K562 (cell line): ENCODE data around the gene NCOA3. TPM values are rescaled to one million over a fixed set of nuclear protein-coding genes. Genes with fewer than 3 reads are reported as not detected.

Experiments
- BACH1 ChIP-seq: fragments of 200-800 bp; sonication (Bioruptor generic); IDR thresholded peaks from 2 replicates; pipeline ENCODE4 v1.6.1; 2016; ENCODE audit warnings: missing genetic modification characterization, missing compliant biosample characterization
- CEBPZ ChIP-seq: fragments of 150-350 bp; IDR thresholded peaks from 2 replicates; pipeline ENCODE4 v1.6.1; 2014; ENCODE audit warnings: low read depth, mild to moderate bottlenecking, low read length, borderline replicate concordance
- E2F8 ChIP-seq: fragments of 450-650 bp; IDR thresholded peaks from 2 replicates; pipeline ENCODE4 v1.7.1; 2018; ENCODE audit warnings: mild to moderate bottlenecking, low read depth; ENCODE audit not compliant: partially characterized antibody
- EZH2 ChIP-seq: IDR thresholded peaks from 2 replicates; pipeline ENCODE4 v1.6.1; 2012; ENCODE audit warnings: low read depth, mild to moderate bottlenecking, inconsistent platforms, low read length, borderline replicate concordance
- FOS ChIP-seq: IDR thresholded peaks from 3 replicates; pipeline ENCODE4 v1.6.1; 2011; ENCODE audit not compliant: insufficient read length; ENCODE audit errors: extremely low read depth
- GTF2B ChIP-seq: IDR thresholded peaks from 2 replicates; pipeline ENCODE4 v1.6.1; 2011; ENCODE audit not compliant: insufficient read length; ENCODE audit errors: extremely low read depth
- HNRNPK ChIP-seq: fragments of 200-400 bp; formaldehyde crosslinking; IDR thresholded peaks from one replicate; pipeline ENCODE4 v1.6.1; 2018; ENCODE audit warnings: mild to moderate bottlenecking, low read depth, low read length; ENCODE audit not compliant: poor library complexity, severe bottlenecking
- ILK ChIP-seq: fragments of 450-650 bp; IDR thresholded peaks from 2 replicates; pipeline ENCODE4 v1.6.1; 2016; ENCODE audit warnings: missing genetic modification characterization, low read depth, mild to moderate bottlenecking, missing compliant biosample characterization, moderate library complexity, borderline replicate concordance
- JUND ChIP-seq, 2 experiments: IDR thresholded peaks; 2 replicates in 1 of 2; 3 replicates in 1 of 2; pipeline ENCODE4 v1.6.1; 2011; ENCODE audit warnings: borderline replicate concordance in 2 of 2, low read depth in 2 of 2, low read length in 2 of 2, improper control_type of control experiment in 1 of 2, missing biosample characterization in 1 of 2, missing genetic modification characterization in 1 of 2, missing genetic modification reagents in 1 of 2
- PML ChIP-seq: IDR thresholded peaks from 2 replicates; pipeline ENCODE4 v1.6.1; 2012; ENCODE audit warnings: low read length, inconsistent platforms
- RBM15 ChIP-seq: fragments of 200-400 bp; formaldehyde crosslinking; IDR thresholded peaks from 2 replicates; pipeline ENCODE4 v1.6.1; 2018; ENCODE audit warnings: mild to moderate bottlenecking, low read length, moderate library complexity; ENCODE audit not compliant: insufficient read depth
- RFX1 ChIP-seq: fragments of 450-650 bp; IDR thresholded peaks from 2 replicates; pipeline ENCODE4 v1.6.1; 2016; ENCODE audit warnings: mild to moderate bottlenecking, moderate library complexity
- SMAD1 ChIP-seq: fragments of 150-350 bp; IDR thresholded peaks from 2 replicates; pipeline ENCODE4 v1.6.1; 2014; ENCODE audit warnings: low read length, low read depth; ENCODE audit not compliant: partially characterized antibody
- SRSF7 ChIP-seq: fragments of 200-400 bp; formaldehyde crosslinking; optimal IDR thresholded peaks from 2 replicates; pipeline ENCODE3; 2017; ENCODE audit warnings: mild to moderate bottlenecking, low read depth, low read length
- ZBTB11 ChIP-seq, 3 experiments: fragments of 200-800 bp in 1 of 3; fragments of 250-450 bp in 1 of 3; fragments of 450-650 bp in 1 of 3; sonication (Bioruptor Pico) in 1 of 3; sonication (Bioruptor generic) in 1 of 3; formaldehyde crosslinking in 1 of 3; IDR thresholded peaks; 2 replicates each; pipeline versions ENCODE4 v1.6.1 to v1.8.0; 2016 to 2022; ENCODE audit warnings: mild to moderate bottlenecking in 2 of 3, missing genetic modification characterization in 2 of 3, missing compliant biosample characterization in 1 of 3, moderate library complexity in 1 of 3
- ZBTB8A ChIP-seq: fragments of 450-650 bp; IDR thresholded peaks from 2 replicates; pipeline ENCODE4 v1.6.1; 2018; ENCODE audit warnings: mild to moderate bottlenecking, moderate library complexity; ENCODE audit not compliant: partially characterized antibody
- ZNF133 ChIP-seq: fragments of 250-450 bp; sonication (Bioruptor Pico); IDR thresholded peaks from 2 replicates; pipeline ENCODE4 v1.4.0; 2020; ENCODE audit warnings: mild to moderate bottlenecking
- polyA plus RNA-seq, 8 experiments: library from polyadenylated mRNA; depleted of rRNA in 4 of 8; stranded (reverse) in 5 of 8; unstranded in 3 of 8; fragments of >200 nt; fragmentation: Nextera tagmentation in 2 of 8; fragmentation: Illumina TruSeq in 1 of 8; extraction: Ambion mirVana in 2 of 8; extraction: Trizol in 1 of 8; gene quantifications; 2 replicates each; pipeline versions ENCODE4 v1.2.1 to v1.2.3, GENCODE V29; 2011 to 2014; ENCODE audit warnings: inconsistent platforms in 1 of 8, missing spikeins in 1 of 8
- total RNA-seq, 7 experiments: library from RNA; depleted of rRNA in 6 of 7; stranded (reverse); fragments of >200 nt in 6 of 7; fragmentation: Illumina TruSeq in 2 of 7; extraction: Trizol in 2 of 7; gene quantifications; 2 replicates each; pipeline versions ENCODE4 v1.2.1 to v1.2.3, GENCODE V29; 2011 to 2021; ENCODE audit warnings: low replicate concordance in 1 of 7

The NCOA3 gene
- total and polyA plus RNA-seq, 9 of the 15 experiments (the other 6 are each of a cell fraction or from before 2014, with no cell fraction given) = 3.2 to 24.3 (median 14.4) TPM

- TF ChIP-seq E2F8 (no peak), ILK (tag) (no peak), ZBTB11 (CRISPR knock-in tag; IDR thresholded peaks at IDR 0.05) (peak in 1 of 3 experiments; percentile 37; a peak in 2 of 6 replicates), ZBTB8A (no peak), SMAD1 (no peak), FOS (no peak), EZH2 (no peak), RBM15 (no peak), HNRNPK (no peak), GTF2B (no peak), ZNF133 (CRISPR knock-in tag) (no peak), SRSF7 (no peak), CEBPZ (no peak), PML (no peak), BACH1 (tag) (no peak), JUND (IDR thresholded peaks at IDR 0.05; ENCODE audit: borderline replicate concordance, low read depth, low read length) (peak; percentile 53; the same call in 1 of the 2 replicates), JUND (tag; IDR thresholded peaks at IDR 0.05; ENCODE audit: borderline replicate concordance, low read depth, low read length) (peak; percentile 71; the same call in 1 of the 3 replicates), RFX1 (no peak)
These were observed 202.1 kb downstream of the NCOA3 start (continued) for GRCh38 chr20:47703748-47704147.
